HUES48 (cell line): Measurements from ENCODE around the gene EEF1A1.

Source experiments
- H3K27ac ChIP-seq: one replicate; pipeline ENCODE4 v1.7.0; 2013; ENCODE audit warnings: low read depth, low read length, inconsistent platforms
- H3K27me3 ChIP-seq: 2 replicates; pipeline ENCODE4 v1.6.1; 2013; ENCODE audit warnings: mild to moderate bottlenecking, low read length; ENCODE audit not compliant: control insufficient read depth, insufficient read depth
- H3K36me3 ChIP-seq: 2 replicates; pipeline ENCODE4 v1.6.1; 2013; ENCODE audit warnings: low read length; ENCODE audit not compliant: control insufficient read depth, insufficient read depth
- H3K4me1 ChIP-seq: 2 replicates; pipeline ENCODE4 v1.6.1; 2013; ENCODE audit warnings: mild to moderate bottlenecking, low read length; ENCODE audit not compliant: control insufficient read depth, insufficient read depth
- H3K4me3 ChIP-seq: 2 replicates; pipeline ENCODE4 v1.5.1; 2013; ENCODE audit warnings: mild to moderate bottlenecking, low read depth, low read length
- H3K9ac ChIP-seq: 2 replicates; pipeline ENCODE4 v1.6.1; 2013; ENCODE audit warnings: mild to moderate bottlenecking, low read depth, low read length, moderate library complexity
- H3K9me3 ChIP-seq: 2 replicates; pipeline ENCODE4 v1.6.1; 2013; ENCODE audit warnings: low read length; ENCODE audit not compliant: control insufficient read depth, insufficient read depth

EEF1A1 gene

DNA sequence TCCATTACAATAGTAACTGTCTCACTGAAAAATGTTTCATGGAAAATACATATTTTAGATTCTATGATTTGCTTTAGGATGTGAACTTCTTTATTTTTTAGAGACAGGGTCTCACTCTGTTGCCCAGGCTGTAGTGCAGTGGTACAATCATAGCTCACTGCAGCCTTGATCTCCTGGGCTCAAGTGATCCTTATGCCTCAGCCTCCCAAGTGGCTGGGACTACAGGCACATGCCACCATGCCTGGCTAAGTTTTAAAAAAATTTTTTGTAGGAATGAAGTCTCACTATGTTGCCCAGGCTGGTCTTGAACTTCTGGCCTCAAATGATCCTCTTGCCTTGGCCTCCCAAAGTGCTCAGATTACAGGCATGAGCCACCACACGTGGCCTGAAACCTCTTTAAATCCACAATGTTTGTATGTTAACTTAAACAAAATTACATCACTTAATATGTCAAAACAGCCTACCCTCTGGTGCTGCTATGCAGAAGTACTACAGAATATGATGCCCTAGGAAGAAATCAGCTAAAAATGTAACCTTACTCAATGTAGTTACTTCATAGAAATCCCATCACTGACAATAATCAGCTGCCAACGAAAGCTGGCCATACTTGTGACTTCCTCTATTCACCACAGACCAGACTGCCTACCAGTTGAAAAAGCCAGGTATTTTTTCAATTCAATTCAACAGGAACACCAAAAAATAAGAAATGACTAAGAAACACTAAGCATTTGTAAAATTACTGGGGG is 17.6 kb downstream of the EEF1A1 start:
- no peaks in the 10 kb centered on the region for H3K4me1 ChIP-seq
- no peak overlapping the region for H3K27ac ChIP-seq
- H3K4me3 ChIP-seq, result no peak overlapping the region
- no peaks in the 10 kb centered on the region for H3K27me3 ChIP-seq
- peaks cover 46% of the 10 kb centered on the region for H3K36me3 ChIP-seq
- no peak overlapping the region for H3K9ac ChIP-seq
- no peaks in the 10 kb centered on the region for H3K9me3 ChIP-seq

DNA sequence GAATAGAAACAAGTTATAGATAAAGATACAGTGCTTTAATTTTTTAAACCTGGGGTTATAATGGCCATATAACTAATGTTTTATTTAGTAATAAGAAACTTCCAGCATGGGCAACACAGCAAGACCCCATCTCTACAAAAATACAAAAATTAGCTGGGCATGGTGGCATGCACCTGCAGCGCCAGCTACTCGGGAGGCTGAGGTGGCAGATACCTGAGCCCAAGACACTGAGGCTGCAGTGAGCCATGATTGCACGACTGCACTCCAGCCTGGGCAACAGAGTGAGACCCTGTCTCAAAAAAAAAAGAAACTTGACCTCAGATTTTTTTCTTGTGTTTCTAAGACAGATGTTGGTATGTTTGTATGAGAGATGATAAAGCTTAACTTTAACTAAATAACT is 22.9 kb downstream of the EEF1A1 start:
- no peaks in the 10 kb centered on the region for H3K4me1 ChIP-seq
- H3K27me3 ChIP-seq, result no peaks in the 10 kb centered on the region
- peaks cover 69% of the 10 kb centered on the region for H3K36me3 ChIP-seq
- H3K27ac ChIP-seq, result no peak overlapping the region
- no peak overlapping the region for H3K4me3 ChIP-seq
- no peak overlapping the region for H3K9ac ChIP-seq
- H3K9me3 ChIP-seq, result no peaks in the 10 kb centered on the region

DNA sequence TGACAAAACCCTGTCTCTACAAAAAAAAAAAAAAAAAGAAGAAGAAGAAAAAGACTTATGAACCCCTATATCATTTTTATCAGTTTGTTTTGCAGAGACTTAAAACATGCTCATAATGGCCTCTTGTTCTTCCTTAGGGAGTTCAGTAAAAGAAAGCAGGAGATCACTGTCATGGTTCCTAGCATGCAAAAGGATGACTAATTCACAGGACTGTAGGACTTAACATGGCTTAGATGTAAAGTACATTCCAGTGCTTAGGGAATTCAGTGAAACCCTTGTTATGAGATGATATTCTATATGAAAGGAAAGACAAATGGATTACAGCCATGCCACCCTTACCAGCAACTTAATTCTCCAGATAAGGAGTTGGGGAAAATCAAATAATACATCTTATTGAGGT is 29.5 kb downstream of the EEF1A1 start:
- H3K4me3 ChIP-seq, result no peak overlapping the region
- H3K27ac ChIP-seq, result no peak overlapping the region
- no peaks in the 10 kb centered on the region for H3K4me1 ChIP-seq
- H3K9ac ChIP-seq, result no peak overlapping the region
- no peaks in the 10 kb centered on the region for H3K9me3 ChIP-seq
- H3K27me3 ChIP-seq, result no peaks in the 10 kb centered on the region
- H3K36me3 ChIP-seq, result peaks cover 68% of the 10 kb centered on the region

DNA sequence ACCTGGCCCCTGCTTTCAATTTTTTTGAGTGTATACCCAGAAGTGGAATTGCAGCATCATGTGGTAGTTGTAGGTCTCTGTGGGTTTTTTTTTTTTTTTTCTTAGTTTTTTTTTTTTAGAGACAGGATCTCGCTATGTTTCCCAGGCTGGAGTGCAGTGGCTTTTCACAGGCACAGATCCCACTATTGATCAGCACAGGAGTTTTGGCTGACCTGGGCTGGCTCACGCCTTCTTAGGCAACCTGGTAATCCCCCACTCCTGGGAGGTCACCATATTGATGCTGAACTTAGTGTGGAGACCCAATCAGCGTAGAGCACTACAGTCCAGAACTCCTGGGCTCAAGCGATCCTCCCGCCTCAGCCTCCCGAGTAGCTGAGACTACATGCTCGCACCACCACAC is 33.4 kb downstream of the EEF1A1 start:
- H3K4me1 ChIP-seq, result no peaks in the 10 kb centered on the region
- no peak overlapping the region for H3K9ac ChIP-seq
- H3K36me3 ChIP-seq, result peaks cover 76% of the 10 kb centered on the region
- H3K27ac ChIP-seq, result no peak overlapping the region
- no peaks in the 10 kb centered on the region for H3K27me3 ChIP-seq
- no peaks in the 10 kb centered on the region for H3K9me3 ChIP-seq
- no peak overlapping the region for H3K4me3 ChIP-seq

DNA sequence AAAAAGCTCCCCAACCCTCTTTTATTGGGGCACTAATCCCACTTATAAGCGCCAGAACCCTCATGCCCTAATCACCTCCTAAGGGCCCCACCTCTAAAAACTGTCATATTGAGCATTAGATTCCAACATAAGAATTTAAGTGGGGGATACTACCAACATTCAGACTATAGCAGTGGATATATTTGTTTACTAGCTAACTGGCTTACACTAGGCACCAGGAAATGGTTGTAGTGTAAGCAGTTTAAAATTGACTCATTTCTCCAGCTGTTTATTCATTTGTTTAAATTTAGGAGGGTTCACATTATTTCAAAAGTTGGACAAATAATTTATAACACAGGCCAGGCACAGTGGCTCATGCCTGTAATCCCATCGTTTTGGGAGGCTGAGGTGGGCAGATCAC is 36.4 kb downstream of the EEF1A1 start:
- Histone ChIP-seq H3K4me3 (no peak overlapping the region), H3K27ac (no peak overlapping the region), H3K4me1 (no peaks in the 10 kb centered on the region), H3K9me3 (no peaks in the 10 kb centered on the region), H3K9ac (no peak overlapping the region), H3K27me3 (no peaks in the 10 kb centered on the region), H3K36me3 (peaks cover 89% of the 10 kb centered on the region)

DNA sequence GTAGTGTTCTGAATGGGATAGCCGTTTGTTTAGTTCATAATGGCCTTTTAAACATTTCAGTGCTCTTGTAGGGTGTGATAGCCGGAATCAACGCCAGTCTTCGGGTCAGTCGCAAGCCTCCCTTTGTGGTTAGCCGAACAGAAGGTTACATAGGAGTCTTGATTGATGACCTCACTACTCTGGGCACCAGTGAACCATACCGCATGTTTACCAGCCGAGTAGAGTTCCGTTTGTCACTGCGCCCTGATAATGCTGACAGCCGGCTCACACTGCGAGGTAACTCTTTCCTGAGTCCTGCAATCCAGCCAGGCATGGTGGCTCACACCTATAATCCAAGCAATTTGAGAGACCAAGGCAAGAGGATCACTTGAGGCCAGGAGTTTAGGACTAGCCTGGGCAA is 38.9 kb downstream of the EEF1A1 start:
- H3K4me1 ChIP-seq, result no peaks in the 10 kb centered on the region
- H3K4me3 ChIP-seq, result no peak overlapping the region
- no peaks in the 10 kb centered on the region for H3K9me3 ChIP-seq
- H3K27ac ChIP-seq, result no peak overlapping the region
- no peak overlapping the region for H3K9ac ChIP-seq
- H3K27me3 ChIP-seq, result no peaks in the 10 kb centered on the region
- peaks cover 80% of the 10 kb centered on the region for H3K36me3 ChIP-seq

DNA sequence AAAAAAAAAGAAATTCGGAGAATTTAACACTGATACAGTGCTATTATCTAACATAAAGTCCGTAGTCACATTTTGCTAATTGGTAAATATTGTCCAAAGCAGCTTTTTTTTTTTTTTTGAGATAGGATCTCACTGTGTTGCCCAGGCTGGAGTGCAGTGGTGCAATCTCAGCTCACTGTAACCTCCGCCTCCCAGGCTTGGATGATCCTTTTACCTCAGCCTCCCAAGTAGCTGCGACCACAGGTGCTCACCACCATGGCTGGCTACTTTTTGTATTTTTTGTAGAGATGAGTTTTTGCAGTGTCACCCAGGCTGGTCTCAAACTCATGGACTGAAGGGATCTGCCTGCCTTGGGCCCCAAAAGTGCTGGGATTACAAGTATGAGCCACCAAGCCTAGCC is 43.4 kb downstream of the EEF1A1 start:
- no peaks in the 10 kb centered on the region for H3K27me3 ChIP-seq
- peaks cover 78% of the 10 kb centered on the region for H3K36me3 ChIP-seq
- no peaks in the 10 kb centered on the region for H3K9me3 ChIP-seq
- H3K4me1 ChIP-seq, result no peaks in the 10 kb centered on the region
- no peak overlapping the region for H3K9ac ChIP-seq
- H3K27ac ChIP-seq, result no peak overlapping the region
- H3K4me3 ChIP-seq, result no peak overlapping the region

DNA sequence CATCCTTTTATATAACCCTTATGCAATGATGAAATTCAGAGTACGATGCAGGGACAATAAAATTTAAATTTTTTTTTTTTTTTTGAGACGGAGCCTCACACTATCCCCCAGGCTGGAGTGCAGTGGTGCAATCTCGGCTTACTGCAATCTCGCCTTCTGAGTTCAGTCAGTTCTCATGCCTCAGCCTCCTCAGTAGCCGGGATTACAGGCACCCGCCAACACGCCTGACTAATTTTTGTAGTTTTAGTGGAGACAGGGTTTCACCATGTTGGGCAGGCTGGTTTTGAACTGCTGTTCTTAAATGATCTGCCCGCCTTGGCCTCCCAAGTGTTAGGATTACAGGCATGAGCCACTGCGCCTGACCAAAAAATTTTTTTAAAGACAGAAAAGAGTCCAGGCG is 44.1 kb downstream of the EEF1A1 start:
- no peaks in the 10 kb centered on the region for H3K4me1 ChIP-seq
- H3K36me3 ChIP-seq, result peaks cover 78% of the 10 kb centered on the region
- H3K4me3 ChIP-seq, result no peak overlapping the region
- no peaks in the 10 kb centered on the region for H3K9me3 ChIP-seq
- no peak overlapping the region for H3K9ac ChIP-seq
- H3K27ac ChIP-seq, result no peak overlapping the region
- H3K27me3 ChIP-seq, result no peaks in the 10 kb centered on the region

DNA sequence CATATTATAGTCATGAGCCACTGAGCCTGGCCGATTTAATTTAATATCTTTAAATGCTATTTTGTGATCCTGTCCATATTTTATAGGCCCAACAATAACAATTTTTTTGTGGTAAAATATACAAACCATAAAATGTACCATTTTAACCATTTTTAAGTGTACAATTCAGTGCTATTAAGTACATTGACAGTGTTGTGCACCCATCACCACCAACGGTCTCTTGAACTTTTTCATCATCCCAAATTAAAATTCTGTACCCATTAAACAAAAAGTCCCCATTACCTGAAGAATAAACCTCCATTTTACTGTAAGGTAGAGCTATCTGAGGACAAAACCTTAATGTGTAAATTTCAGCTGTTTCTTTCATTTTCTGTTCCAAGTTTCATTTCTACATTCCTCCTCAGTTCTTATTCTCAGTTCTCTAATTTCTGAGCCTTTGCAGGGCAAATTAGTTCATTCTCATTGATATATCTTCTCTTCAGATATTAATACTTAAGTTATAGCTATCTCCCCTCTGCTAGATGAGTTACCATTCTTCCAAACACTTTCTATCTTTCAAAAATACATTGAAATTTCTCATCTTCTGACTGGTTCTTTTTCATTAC is 49.0 kb downstream of the EEF1A1 start:
- no peaks in the 10 kb centered on the region for H3K4me1 ChIP-seq
- peaks cover 84% of the 10 kb centered on the region for H3K36me3 ChIP-seq
- H3K9ac ChIP-seq, result no peak overlapping the region
- H3K9me3 ChIP-seq, result no peaks in the 10 kb centered on the region
- H3K27me3 ChIP-seq, result no peaks in the 10 kb centered on the region
- no peak overlapping the region for H3K4me3 ChIP-seq
- H3K27ac ChIP-seq, result no peak overlapping the region
